Activated naive CD8-positive, alpha-beta T cell (primary cell): ENCODE results near the gene CDH8.
"Not testable (repeated sequence)": the region's sequence is repeated elsewhere in the genome, so short reads cannot be mapped to it uniquely, and the experiment has no call there.

Experiments used
- H3K27ac Mint-ChIP-seq: one replicate; pipeline ENCODE4 v1.8.0; 2021; ENCODE audit warnings: mixed read lengths
- H3K27me3 Mint-ChIP-seq: one replicate; pipeline ENCODE4 v1.8.0; 2021; ENCODE audit warnings: mixed read lengths
- H3K36me3 Mint-ChIP-seq: one replicate; pipeline ENCODE4 v1.8.0; 2021; ENCODE audit warnings: mixed read lengths
- H3K4me1 Mint-ChIP-seq: one replicate; pipeline ENCODE4 v1.8.0; 2021; ENCODE audit warnings: low read depth, mixed read lengths
- H3K4me3 Mint-ChIP-seq: one replicate; pipeline ENCODE4 v1.8.0; 2021; ENCODE audit warnings: mild to moderate bottlenecking, mixed read lengths
- H3K9me3 Mint-ChIP-seq: one replicate; pipeline ENCODE4 v1.8.0; 2021; ENCODE audit warnings: low read depth, mixed read lengths

Gene CDH8

DNA sequence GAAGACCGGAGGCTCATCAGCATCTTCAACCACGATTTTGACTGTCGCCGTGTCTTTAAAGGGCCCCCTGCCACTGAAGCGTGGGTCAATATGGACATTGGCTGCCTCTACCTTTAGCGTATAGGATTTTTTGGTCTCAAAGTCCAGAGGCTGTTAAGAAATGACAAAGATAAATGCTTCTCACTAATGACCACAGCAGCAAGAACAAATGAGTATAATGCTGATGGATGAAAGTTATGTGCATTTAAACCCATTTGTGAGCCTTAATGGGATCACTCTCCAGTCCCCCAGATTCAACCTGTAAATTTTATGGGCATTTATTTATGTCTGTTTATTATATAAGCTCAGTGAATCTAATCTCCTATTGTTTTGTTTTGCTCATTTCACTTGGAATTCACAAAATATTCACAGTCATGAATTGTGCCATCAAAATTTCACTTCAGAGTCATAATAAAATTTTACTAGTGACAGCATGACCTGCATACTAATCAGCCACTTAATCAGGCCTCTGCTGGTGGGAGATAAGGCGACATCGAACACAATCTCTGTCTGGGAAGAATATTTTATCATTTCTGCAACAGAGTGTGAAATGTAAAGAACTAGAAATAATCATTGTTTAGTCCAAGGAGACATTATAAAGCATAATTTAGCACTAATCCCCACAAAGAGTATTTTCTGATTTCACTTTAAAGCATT lies 218.5 kb downstream of the CDH8 start:
- Mint-ChIP-seq H3K4me3 (no peak overlapping the region), H3K27ac (no peak overlapping the region), H3K4me1 (no peaks in the 10 kb centered on the region), H3K9me3 (peaks cover 4% of the 10 kb centered on the region), H3K27me3 (no peaks in the 10 kb centered on the region), H3K36me3 (no peaks in the 10 kb centered on the region)

GRCh38 chr16:61814726-61815347 lies 221.4 kb downstream of the CDH8 start:
- no peaks in the 10 kb centered on the region for H3K4me1 Mint-ChIP-seq
- no peak overlapping the region for H3K27ac Mint-ChIP-seq
- H3K36me3 Mint-ChIP-seq: no peaks in the 10 kb centered on the region
- H3K9me3 Mint-ChIP-seq: peaks cover 11% of the 10 kb centered on the region
- no peak overlapping the region for H3K4me3 Mint-ChIP-seq
- H3K27me3 Mint-ChIP-seq: no peaks in the 10 kb centered on the region

DNA sequence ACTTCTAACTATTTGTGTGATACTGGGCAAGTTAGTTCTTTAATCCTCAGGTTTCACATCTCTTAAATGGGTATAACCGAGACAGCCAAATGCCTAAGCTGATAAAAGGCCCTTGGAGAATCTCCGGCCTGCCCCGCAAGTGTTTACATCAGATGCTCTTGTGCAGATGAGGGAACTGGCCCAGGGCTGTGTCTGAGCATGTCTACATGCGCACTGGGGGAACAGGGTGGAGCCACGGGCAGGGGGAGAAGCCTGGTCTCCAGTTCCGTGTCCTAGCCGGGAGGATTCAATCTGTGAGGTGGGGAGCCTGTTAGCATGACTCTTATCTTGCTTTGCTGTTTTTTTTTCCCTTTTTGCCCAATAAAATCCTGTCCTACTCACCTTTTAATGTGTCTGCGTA lies 222.9 kb downstream of the CDH8 start:
- no peaks in the 10 kb centered on the region for H3K4me1 Mint-ChIP-seq
- H3K36me3 Mint-ChIP-seq: no peaks in the 10 kb centered on the region
- H3K9me3 Mint-ChIP-seq: peaks cover 11% of the 10 kb centered on the region
- H3K4me3 Mint-ChIP-seq: no peak overlapping the region
- H3K27me3 Mint-ChIP-seq: no peaks in the 10 kb centered on the region
- no peak overlapping the region for H3K27ac Mint-ChIP-seq

DNA sequence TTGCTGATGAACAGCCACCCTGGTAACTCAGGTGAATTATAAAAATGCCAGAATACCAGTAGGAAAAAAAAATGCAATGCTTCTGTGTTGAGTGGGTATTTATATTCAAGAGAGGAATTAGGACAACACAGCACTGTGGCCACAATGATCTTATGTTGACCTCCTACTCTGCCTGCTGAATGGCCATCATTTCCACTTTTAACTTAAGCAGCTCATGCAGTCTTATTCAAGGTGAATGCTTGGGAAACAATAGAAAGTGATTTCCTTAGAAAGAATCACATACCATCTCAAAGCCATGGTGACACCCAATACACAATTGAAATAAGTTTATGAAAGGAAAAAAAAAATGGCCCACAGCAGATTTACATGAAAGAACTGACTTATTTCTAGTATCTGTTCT lies 224.0 kb downstream of the CDH8 start:
- H3K4me1 Mint-ChIP-seq: no peaks in the 10 kb centered on the region
- no peaks in the 10 kb centered on the region for H3K27me3 Mint-ChIP-seq
- no peak overlapping the region for H3K4me3 Mint-ChIP-seq
- no peak overlapping the region for H3K27ac Mint-ChIP-seq
- H3K36me3 Mint-ChIP-seq: no peaks in the 10 kb centered on the region
- peaks cover 6% of the 10 kb centered on the region for H3K9me3 Mint-ChIP-seq

DNA sequence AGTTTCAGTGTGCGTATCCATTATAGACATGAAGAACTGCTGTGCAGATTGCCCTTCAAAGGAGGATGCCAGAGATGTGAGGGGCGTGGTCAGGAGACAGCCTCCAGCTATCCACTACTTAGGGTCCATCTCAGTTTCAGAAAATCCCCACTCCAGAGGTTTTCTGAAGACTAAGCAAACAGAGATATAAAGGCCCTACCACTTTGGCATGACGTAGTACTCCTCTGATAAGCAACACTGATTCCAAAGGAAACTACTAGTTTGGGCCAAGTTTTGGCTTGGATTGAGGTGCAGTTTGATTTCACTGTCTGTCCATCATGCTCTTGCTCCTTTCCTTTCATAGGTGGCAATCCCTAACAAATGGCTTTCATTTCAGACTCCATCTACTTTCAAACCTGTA lies 228.7 kb downstream of the CDH8 start:
- no peak overlapping the region for H3K27ac Mint-ChIP-seq
- no peaks in the 10 kb centered on the region for H3K36me3 Mint-ChIP-seq
- no peak overlapping the region for H3K4me3 Mint-ChIP-seq
- no peaks in the 10 kb centered on the region for H3K4me1 Mint-ChIP-seq
- peaks cover 6% of the 10 kb centered on the region for H3K9me3 Mint-ChIP-seq
- no peaks in the 10 kb centered on the region for H3K27me3 Mint-ChIP-seq

DNA sequence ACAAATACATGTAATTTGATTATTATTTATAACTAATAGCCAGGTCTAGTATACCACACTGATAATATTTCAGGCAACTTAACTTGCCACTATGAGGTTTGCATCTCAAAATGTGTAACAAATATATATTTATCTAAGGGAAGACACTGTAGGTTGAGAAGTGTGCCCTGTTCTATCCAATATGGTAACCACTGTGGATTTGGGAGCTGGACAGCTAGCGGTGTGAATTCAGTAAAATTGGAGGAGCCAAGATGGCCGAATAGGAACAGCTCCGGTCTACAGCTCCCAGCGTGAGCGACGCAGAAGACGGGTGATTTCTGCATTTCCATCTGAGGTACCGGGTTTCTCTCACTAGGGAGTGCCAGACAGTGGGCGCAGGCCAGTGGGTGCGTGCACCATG lies 235.0 kb downstream of the CDH8 start:
- H3K36me3 Mint-ChIP-seq: not testable (repeated sequence)

DNA sequence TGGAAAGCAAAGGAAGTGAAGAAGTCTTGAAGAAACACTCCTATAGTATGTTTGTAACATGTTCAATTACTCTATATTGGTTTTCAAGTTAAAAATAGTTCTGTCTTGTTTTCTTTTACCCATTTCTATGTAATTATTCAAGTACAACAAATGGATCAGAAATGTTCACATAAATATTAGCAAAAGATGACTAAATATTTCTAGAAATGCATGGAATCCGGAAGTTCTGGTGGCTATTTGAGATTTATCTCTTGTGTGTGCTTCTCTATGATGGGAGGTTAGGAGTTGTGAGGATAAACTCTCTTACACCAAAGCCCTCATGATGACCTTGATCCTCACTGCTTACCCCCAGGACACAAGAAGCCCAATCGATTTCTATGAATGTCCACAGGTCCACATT lies 237.5 kb downstream of the CDH8 start:
- H3K9me3 Mint-ChIP-seq: peaks cover 8% of the 10 kb centered on the region
- H3K27me3 Mint-ChIP-seq: no peaks in the 10 kb centered on the region
- no peak overlapping the region for H3K4me3 Mint-ChIP-seq
- no peaks in the 10 kb centered on the region for H3K36me3 Mint-ChIP-seq
- no peaks in the 10 kb centered on the region for H3K4me1 Mint-ChIP-seq
- no peak overlapping the region for H3K27ac Mint-ChIP-seq

More for the DNA sequence above, 235.0 kb downstream of the CDH8 start:
- H3K9me3 Mint-ChIP-seq, H3K4me1 Mint-ChIP-seq, H3K27ac Mint-ChIP-seq, H3K4me3 Mint-ChIP-seq, H3K27me3 Mint-ChIP-seq: not testable (repeated sequence)

GRCh38 chr16:61797961-61798507 lies 238.2 kb downstream of the CDH8 start:
- no peak overlapping the region for H3K27ac Mint-ChIP-seq
- H3K4me3 Mint-ChIP-seq: no peak overlapping the region
- no peaks in the 10 kb centered on the region for H3K27me3 Mint-ChIP-seq
- H3K36me3 Mint-ChIP-seq: no peaks in the 10 kb centered on the region
- no peaks in the 10 kb centered on the region for H3K4me1 Mint-ChIP-seq
- peaks cover 13% of the 10 kb centered on the region for H3K9me3 Mint-ChIP-seq

DNA sequence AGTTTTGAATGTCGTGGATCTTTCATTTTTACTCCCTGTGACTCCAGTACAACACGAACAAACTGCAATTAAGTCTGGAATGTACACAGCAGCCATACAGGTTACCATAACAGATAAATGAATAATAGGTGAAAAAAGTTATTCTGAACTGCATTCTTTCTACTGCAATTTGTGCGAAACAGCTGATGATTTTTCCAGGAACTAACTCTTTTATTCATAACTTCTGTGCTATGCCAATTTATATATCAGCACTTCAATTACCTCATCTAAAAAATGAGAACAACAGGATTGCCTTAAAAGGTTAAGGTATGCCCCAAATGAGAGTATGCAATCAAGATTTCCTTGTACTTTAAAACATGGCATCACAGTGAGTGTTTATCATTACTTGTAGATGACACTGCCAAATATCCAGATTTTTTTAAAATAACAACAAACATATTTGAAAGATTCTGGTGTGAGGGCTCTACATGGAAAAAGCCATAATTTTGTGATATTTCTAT lies 238.9 kb downstream of the CDH8 start:
- H3K27me3 Mint-ChIP-seq: no peaks in the 10 kb centered on the region
- H3K9me3 Mint-ChIP-seq: peaks cover 13% of the 10 kb centered on the region
- no peaks in the 10 kb centered on the region for H3K36me3 Mint-ChIP-seq
- no peak overlapping the region for H3K27ac Mint-ChIP-seq
- no peaks in the 10 kb centered on the region for H3K4me1 Mint-ChIP-seq
- H3K4me3 Mint-ChIP-seq: no peak overlapping the region

GRCh38 chr16:61792194-61792909 lies 243.9 kb downstream of the CDH8 start:
- Mint-ChIP-seq H3K27ac (no peak overlapping the region), H3K27me3 (no peaks in the 10 kb centered on the region), H3K9me3 (peaks cover 40% of the 10 kb centered on the region), H3K36me3 (no peaks in the 10 kb centered on the region), H3K4me1 (no peaks in the 10 kb centered on the region), H3K4me3 (no peak overlapping the region)

GRCh38 chr16:61791464-61791863 lies 244.8 kb downstream of the CDH8 start:
- Mint-ChIP-seq H3K9me3 (peaks cover 40% of the 10 kb centered on the region), H3K4me1 (no peaks in the 10 kb centered on the region), H3K27ac (no peak overlapping the region), H3K4me3 (no peak overlapping the region), H3K27me3 (no peaks in the 10 kb centered on the region), H3K36me3 (no peaks in the 10 kb centered on the region)

DNA sequence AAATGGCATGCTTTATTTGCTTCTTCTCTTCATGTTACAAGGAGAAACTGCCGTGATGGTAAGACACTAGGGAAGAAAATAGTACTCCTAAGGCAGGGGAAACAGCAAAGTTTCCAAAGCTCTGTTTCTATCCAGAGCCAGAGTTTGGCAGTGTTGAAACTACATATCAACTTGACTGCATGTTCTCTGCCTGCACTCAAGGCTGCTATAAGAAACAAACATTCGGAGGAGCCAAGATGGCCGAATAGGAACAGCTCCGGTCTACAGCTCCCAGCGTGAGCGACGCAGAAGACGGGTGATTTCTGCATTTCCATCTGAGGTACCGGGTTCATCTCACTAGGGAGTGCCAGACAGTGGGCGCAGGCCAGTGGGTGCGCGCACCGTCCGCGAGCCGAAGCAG lies 254.4 kb downstream of the CDH8 start:
- not testable (repeated sequence) for H3K4me3 Mint-ChIP-seq, H3K36me3 Mint-ChIP-seq, H3K27ac Mint-ChIP-seq, H3K4me1 Mint-ChIP-seq, H3K9me3 Mint-ChIP-seq, H3K27me3 Mint-ChIP-seq

- no peak overlapping the region for H3K4me3 Mint-ChIP-seq
- peaks cover 2% of the 10 kb centered on the region for H3K36me3 Mint-ChIP-seq
- H3K27me3 Mint-ChIP-seq: no peaks in the 10 kb centered on the region
- H3K27ac Mint-ChIP-seq: no peak overlapping the region
- H3K4me1 Mint-ChIP-seq: no peaks in the 10 kb centered on the region
- peaks cover 7% of the 10 kb centered on the region for H3K9me3 Mint-ChIP-seq
Measured at GRCh38 chr16:61780161-61780560, 256.1 kb downstream of the CDH8 start.

- Mint-ChIP-seq H3K36me3 (no peaks in the 10 kb centered on the region), H3K4me3 (no peak overlapping the region), H3K27ac (no peak overlapping the region), H3K9me3 (peaks cover 14% of the 10 kb centered on the region), H3K27me3 (no peaks in the 10 kb centered on the region), H3K4me1 (no peaks in the 10 kb centered on the region)
Measured at GRCh38 chr16:61770301-61770700, 265.9 kb downstream of the CDH8 start.

DNA sequence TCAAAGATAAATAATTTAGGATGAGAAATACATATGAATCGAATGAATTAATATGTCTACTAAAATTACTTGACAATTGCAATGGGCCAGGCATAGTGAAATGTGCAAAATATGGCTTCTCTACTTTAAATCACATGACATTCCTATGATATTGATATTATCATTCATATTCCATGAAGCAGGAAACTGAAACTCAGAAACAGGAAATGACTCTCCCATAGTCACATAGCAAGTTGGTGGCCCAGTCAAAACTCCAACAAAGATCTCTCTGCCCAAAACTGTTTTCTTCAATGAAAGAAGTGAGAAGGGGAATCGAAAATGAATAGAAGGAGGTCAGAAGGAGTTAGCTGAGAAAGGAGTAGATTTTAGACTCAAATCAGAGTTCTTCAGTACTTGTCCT lies 272.2 kb downstream of the CDH8 start:
- H3K4me3 Mint-ChIP-seq: no peak overlapping the region
- H3K27ac Mint-ChIP-seq: no peak overlapping the region
- H3K27me3 Mint-ChIP-seq: no peaks in the 10 kb centered on the region
- no peaks in the 10 kb centered on the region for H3K4me1 Mint-ChIP-seq
- H3K9me3 Mint-ChIP-seq: peaks cover 19% of the 10 kb centered on the region
- H3K36me3 Mint-ChIP-seq: no peaks in the 10 kb centered on the region
